ENCODE results near the gene ARHGEF7. TPM values are rescaled to one million over a fixed set of nuclear protein-coding genes. Genes with fewer than 3 reads are reported as not detected.

Gene ARHGEF7
- total RNA-seq, 3 donors from 2014 or later, result 55.3 to 82.5 (median 62.6) TPM

GRCh38 chr13:111228262-111229144 lies 113.4 kb downstream of the ARHGEF7 start:
- H3K4me3 ChIP-seq, result no peak overlapping the region
- ATAC-seq, result no peak
- H3K36me3 ChIP-seq (ENCODE audit: low read depth), result no peaks in the 10 kb centered on the region
- intact Hi-C loops (cut with DNase I, micrococcal nuclease), result loop anchor here in 1 of 2 donors (10.0 kb wide), 1 partner anchor 154 kb away; no protein-coding TSS in a partner anchor
- no peak for DNase-seq
- H3K9me3 ChIP-seq, result no peaks in the 10 kb centered on the region
- no peak for TF ChIP-seq CTCF (IDR thresholded peaks at IDR 0.05)
- H3K4me1 ChIP-seq (ENCODE audit: low read depth), result no peaks in the 10 kb centered on the region

- no peak overlapping the region for H3K4me3 ChIP-seq
- intact Hi-C loops (cut with DNase I, micrococcal nuclease), result no loop called here
- DNase-seq, result no peak
- H3K4me1 ChIP-seq (ENCODE audit: low read depth), result no peaks in the 10 kb centered on the region
- no peak for ATAC-seq
- no peaks in the 10 kb centered on the region for H3K36me3 ChIP-seq (ENCODE audit: low read depth)
- H3K9me3 ChIP-seq, result no peaks in the 10 kb centered on the region
- TF ChIP-seq CTCF (IDR thresholded peaks at IDR 0.05), result no peak
These were observed 115.3 kb downstream of the ARHGEF7 start for GRCh38 chr13:111230385-111230930.

- Histone ChIP-seq H3K4me3 (no peak overlapping the region), H3K9me3 (no peaks in the 10 kb centered on the region), H3K4me1 (ENCODE audit: low read depth) (no peaks in the 10 kb centered on the region), H3K36me3 (ENCODE audit: low read depth) (no peaks in the 10 kb centered on the region)
- no peak for ATAC-seq
- intact Hi-C loops (cut with DNase I, micrococcal nuclease), result no loop called here
- no peak for DNase-seq
- TF ChIP-seq CTCF (IDR thresholded peaks at IDR 0.05), result no peak
These were observed 117.1 kb downstream of the ARHGEF7 start for GRCh38 chr13:111232191-111232590.

- H3K9me3 ChIP-seq, result no peaks in the 10 kb centered on the region
- intact Hi-C loops (cut with DNase I, micrococcal nuclease), result no loop called here
- DNase-seq, result no peak
- no peaks in the 10 kb centered on the region for H3K36me3 ChIP-seq (ENCODE audit: low read depth)
- TF ChIP-seq CTCF (IDR thresholded peaks at IDR 0.05), result no peak
- ATAC-seq, result no peak
- H3K4me3 ChIP-seq, result no peak overlapping the region
- no peaks in the 10 kb centered on the region for H3K4me1 ChIP-seq (ENCODE audit: low read depth)
These were observed 118.0 kb downstream of the ARHGEF7 start for GRCh38 chr13:111233080-111233479.

GRCh38 chr13:111239764-111240670 lies 124.9 kb downstream of the ARHGEF7 start:
- no peak for TF ChIP-seq CTCF (IDR thresholded peaks at IDR 0.05)
- H3K4me1 ChIP-seq (ENCODE audit: low read depth), result no peaks in the 10 kb centered on the region
- ATAC-seq (no peak), DNase-seq (no peak)
- no peak overlapping the region for H3K4me3 ChIP-seq
- no peaks in the 10 kb centered on the region for H3K9me3 ChIP-seq
- intact Hi-C loops (cut with DNase I, micrococcal nuclease), result no loop called here
- H3K36me3 ChIP-seq (ENCODE audit: low read depth), result no peaks in the 10 kb centered on the region

Data from mucosa of descending colon (tissue), 3 donors.